Neural progenitor cell (in vitro differentiated cells): ENCODE data around the gene TAS2R4. TPM values are rescaled to one million over a fixed set of nuclear protein-coding genes. Genes with fewer than 3 reads are reported as not detected.
A peak's percentile ranks its signal among the peaks of the same experiment; 100 is the strongest.
"Not testable (repeated sequence)": the region's sequence is repeated elsewhere in the genome, so short reads cannot be mapped to it uniquely, and the experiment has no call there.

ENCODE experiments used
- DNase-seq: peaks from one replicate; pipeline ENCODE4 v3.0.0-alpha.2; 2016; ENCODE audit warnings: low spot score
- H2AFZ ChIP-seq: fragments of 200-600 bp; sonication (generic); replicated peaks from 2 replicates; pipeline ENCODE4 v1.6.1; 2016; ENCODE audit warnings: antibody characterized with exemption
- H3F3A ChIP-seq: fragments of 200-600 bp; sonication (generic); 2 replicates; pipeline ENCODE4 v1.6.1; 2016; ENCODE audit warnings: antibody characterized with exemption, low read depth
- H3K27ac ChIP-seq: fragments of 200-600 bp; sonication (generic); 2 replicates; pipeline ENCODE4 v1.5.1; 2016; ENCODE audit warnings: mild to moderate bottlenecking
- H3K27me3 ChIP-seq: fragments of 200-600 bp; sonication (generic); 2 replicates; pipeline ENCODE4 v1.6.1; 2016; ENCODE audit warnings: mild to moderate bottlenecking, moderate library complexity
- H3K36me3 ChIP-seq: fragments of 200-600 bp; sonication (generic); 2 replicates; pipeline ENCODE4 v1.5.1; 2016
- H3K4me1 ChIP-seq: fragments of 200-600 bp; sonication (generic); 2 replicates; pipeline ENCODE4 v1.6.1; 2016; ENCODE audit warnings: mixed run types
- H3K4me2 ChIP-seq: fragments of 200-600 bp; sonication (generic); 2 replicates; pipeline ENCODE4 v1.6.1; 2016
- H3K4me3 ChIP-seq: fragments of 200-600 bp; sonication (generic); 2 replicates; pipeline ENCODE4 v1.5.1; 2016
- H3K79me2 ChIP-seq: fragments of 200-600 bp; sonication (generic); 2 replicates; pipeline ENCODE4 v1.6.1; 2016; ENCODE audit warnings: low read depth
- H3K9ac ChIP-seq: fragments of 200-600 bp; sonication (generic); 2 replicates; pipeline ENCODE4 v1.6.1; 2016
- H3K9me3 ChIP-seq: fragments of 200-600 bp; sonication (generic); 2 replicates; pipeline ENCODE4 v1.5.1; 2016; ENCODE audit warnings: low read depth
- H4K20me1 ChIP-seq: fragments of 200-600 bp; sonication (generic); 2 replicates; pipeline ENCODE4 v1.6.1; 2016; ENCODE audit warnings: low read depth
- H3K27ac Mint-ChIP-seq: 3 replicates; pipeline ENCODE4 v1.8.0; 2021; ENCODE audit warnings: mixed read lengths
- H3K27me3 Mint-ChIP-seq: 2 replicates; pipeline ENCODE4 v1.8.0; 2022; ENCODE audit warnings: low read depth, mild to moderate bottlenecking, inconsistent platforms, moderate library complexity, mixed read lengths; ENCODE audit not compliant: insufficient read depth
- H3K36me3 Mint-ChIP-seq: 3 replicates; pipeline ENCODE4 v1.8.0; 2021; ENCODE audit warnings: mixed read lengths
- H3K4me1 Mint-ChIP-seq: 3 replicates; pipeline ENCODE4 v1.8.0; 2021; ENCODE audit warnings: mixed read lengths
- H3K4me3 Mint-ChIP-seq: 3 replicates; pipeline ENCODE4 v1.8.0; 2021; ENCODE audit warnings: mild to moderate bottlenecking, moderate library complexity, mixed read lengths
- H3K9me3 Mint-ChIP-seq: 3 replicates; pipeline ENCODE4 v1.8.0; 2020; ENCODE audit warnings: mixed read lengths
- EZH2 ChIP-seq: fragments of 200-600 bp; sonication (generic); IDR thresholded peaks from 2 replicates; pipeline ENCODE4 v1.6.1; 2017; ENCODE audit warnings: antibody characterized with exemption, mild to moderate bottlenecking, moderate library complexity
- EZH2phosphoT487 ChIP-seq: fragments of 200-600 bp; sonication (generic); IDR thresholded peaks from 2 replicates; pipeline ENCODE4 v1.6.1; 2017; ENCODE audit warnings: antibody characterized with exemption
- total RNA-seq: library from RNA; depleted of rRNA; stranded (reverse); fragments of >200 nt; gene quantifications from 2 replicates; pipeline ENCODE4 v1.2.3, GENCODE V29; 2015; ENCODE audit warnings: low replicate concordance
- TF ChIP-seq, protein P1 (sequence below): fragments of 200-600 bp; sonication (generic); IDR thresholded peaks from 2 replicates; pipeline ENCODE4 v1.5.1; 2017; ENCODE audit warnings: antibody characterized with exemption, mild to moderate bottlenecking

The TAS2R4 gene
- total RNA-seq, 1 donor from 2014 or later: 2.8 TPM

- Histone ChIP-seq H3K27me3 (no peaks in the 10 kb centered on the region), H3K9ac (no peak overlapping the region), H3K36me3 (peaks cover 83% of the 10 kb centered on the region), H3F3A (no peaks in the 10 kb centered on the region), H3K9me3 (peaks cover 21% of the 10 kb centered on the region), H3K4me1 (no peaks in the 10 kb centered on the region), H3K27ac (no peak overlapping the region), H3K4me3 (no peak overlapping the region), H2AFZ (no peak overlapping the region), H3K4me2 (no peak overlapping the region), H3K79me2 (no peaks in the 10 kb centered on the region), H4K20me1 (no peaks in the 10 kb centered on the region)
- TF ChIP-seq, protein P1, sequence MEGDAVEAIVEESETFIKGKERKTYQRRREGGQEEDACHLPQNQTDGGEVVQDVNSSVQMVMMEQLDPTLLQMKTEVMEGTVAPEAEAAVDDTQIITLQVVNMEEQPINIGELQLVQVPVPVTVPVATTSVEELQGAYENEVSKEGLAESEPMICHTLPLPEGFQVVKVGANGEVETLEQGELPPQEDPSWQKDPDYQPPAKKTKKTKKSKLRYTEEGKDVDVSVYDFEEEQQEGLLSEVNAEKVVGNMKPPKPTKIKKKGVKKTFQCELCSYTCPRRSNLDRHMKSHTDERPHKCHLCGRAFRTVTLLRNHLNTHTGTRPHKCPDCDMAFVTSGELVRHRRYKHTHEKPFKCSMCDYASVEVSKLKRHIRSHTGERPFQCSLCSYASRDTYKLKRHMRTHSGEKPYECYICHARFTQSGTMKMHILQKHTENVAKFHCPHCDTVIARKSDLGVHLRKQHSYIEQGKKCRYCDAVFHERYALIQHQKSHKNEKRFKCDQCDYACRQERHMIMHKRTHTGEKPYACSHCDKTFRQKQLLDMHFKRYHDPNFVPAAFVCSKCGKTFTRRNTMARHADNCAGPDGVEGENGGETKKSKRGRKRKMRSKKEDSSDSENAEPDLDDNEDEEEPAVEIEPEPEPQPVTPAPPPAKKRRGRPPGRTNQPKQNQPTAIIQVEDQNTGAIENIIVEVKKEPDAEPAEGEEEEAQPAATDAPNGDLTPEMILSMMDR: no peak
- TF ChIP-seq EZH2 (no peak), EZH2phosphoT487 (no peak)
- H3K9me3 Mint-ChIP-seq: peaks cover 34% of the 10 kb centered on the region
- H3K36me3 Mint-ChIP-seq: peaks cover 64% of the 10 kb centered on the region
- no peaks in the 10 kb centered on the region for H3K4me1 Mint-ChIP-seq
- no peak overlapping the region for H3K4me3 Mint-ChIP-seq
- no peak overlapping the region for H3K27ac Mint-ChIP-seq
- H3K27me3 Mint-ChIP-seq: no peaks in the 10 kb centered on the region
- no peak for DNase-seq
Observed at GRCh38 chr7:141748396-141748795, 28.1 kb upstream of the TAS2R4 start.

GRCh38 chr7:141751904-141752303 lies 24.6 kb upstream of the TAS2R4 start:
- peaks cover 72% of the 10 kb centered on the region for H3K36me3 Mint-ChIP-seq
- not testable (repeated sequence) for H3K79me2 ChIP-seq, H3F3A ChIP-seq, H2AFZ ChIP-seq, H3K27me3 ChIP-seq, H3K4me1 Mint-ChIP-seq, H3K27ac Mint-ChIP-seq, H4K20me1 ChIP-seq, H3K27ac ChIP-seq, H3K4me3 Mint-ChIP-seq, H3K4me1 ChIP-seq, H3K9ac ChIP-seq, H3K4me2 ChIP-seq, H3K4me3 ChIP-seq, H3K27me3 Mint-ChIP-seq
- peak; percentile 15 for DNase-seq
- peaks cover 37% of the 10 kb centered on the region for H3K9me3 Mint-ChIP-seq
- Histone ChIP-seq H3K9me3 (peaks cover 21% of the 10 kb centered on the region), H3K36me3 (peaks cover 53% of the 10 kb centered on the region)

DNA sequence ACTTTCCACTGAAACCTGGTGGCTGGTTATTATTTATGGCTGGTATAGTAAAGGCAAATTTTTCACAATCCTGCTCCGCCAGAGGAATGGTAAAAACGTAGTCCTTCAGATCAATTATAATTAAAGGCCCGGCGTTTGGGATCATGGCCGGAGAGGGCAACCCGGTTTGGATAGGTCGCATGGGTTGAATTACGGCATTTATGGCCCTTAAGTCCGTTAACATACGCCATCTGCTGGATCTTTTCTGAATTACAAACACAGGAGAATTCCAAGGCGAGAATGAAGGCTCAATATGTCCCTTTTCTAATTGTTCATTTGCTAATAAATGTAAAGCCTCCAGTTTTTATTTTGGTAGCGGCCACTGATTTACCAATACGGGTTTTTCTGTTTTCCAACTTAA lies 23.8 kb upstream of the TAS2R4 start:
- Mint-ChIP-seq H3K27ac (no peak overlapping the region), H3K9me3 (peaks cover 37% of the 10 kb centered on the region), H3K27me3 (no peaks in the 10 kb centered on the region), H3K4me1 (no peaks in the 10 kb centered on the region), H3K36me3 (peaks cover 75% of the 10 kb centered on the region), H3K4me3 (no peak overlapping the region)
- H3K9me3 ChIP-seq: peaks cover 21% of the 10 kb centered on the region
- H3K4me3 ChIP-seq: no peak overlapping the region
- H3K36me3 ChIP-seq: peaks cover 50% of the 10 kb centered on the region
- H4K20me1 ChIP-seq: no peaks in the 10 kb centered on the region
- H3K9ac ChIP-seq: no peak overlapping the region
- no peaks in the 10 kb centered on the region for H3K79me2 ChIP-seq
- TF ChIP-seq EZH2 (no peak), EZH2phosphoT487 (no peak)
- TF ChIP-seq, protein P1: peak; percentile 48
- H3K27me3 ChIP-seq: no peaks in the 10 kb centered on the region
- no peak overlapping the region for H3K27ac ChIP-seq
- no peak for DNase-seq
- no peak overlapping the region for H3K4me2 ChIP-seq
- H3K4me1 ChIP-seq: no peaks in the 10 kb centered on the region
- H2AFZ ChIP-seq: no peak overlapping the region
- no peaks in the 10 kb centered on the region for H3F3A ChIP-seq

DNA sequence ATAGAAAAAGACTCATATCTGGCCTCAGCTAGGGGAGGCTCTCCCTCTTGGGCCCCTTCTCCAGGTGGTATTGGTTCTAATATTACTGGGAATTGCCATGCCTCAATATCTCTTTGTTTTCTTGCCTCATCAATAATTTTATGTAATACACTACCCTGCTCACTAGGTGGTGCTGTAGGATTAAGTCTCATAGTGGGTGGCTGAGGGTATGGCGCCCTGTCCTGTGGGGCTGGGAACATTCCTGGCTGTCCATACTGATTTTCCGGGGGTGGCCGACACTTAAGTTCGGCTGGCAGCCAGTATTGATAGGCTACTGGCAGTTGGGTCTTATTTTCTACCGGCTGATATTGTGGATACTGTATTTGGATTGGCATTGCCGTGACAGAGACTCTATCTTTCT lies 21.5 kb upstream of the TAS2R4 start:
- no peaks in the 10 kb centered on the region for H3K27me3 ChIP-seq
- H3K9me3 ChIP-seq: peaks cover 18% of the 10 kb centered on the region
- DNase-seq: peak; percentile 61
- H3K9ac ChIP-seq: no peak overlapping the region
- Mint-ChIP-seq H3K27ac (no peak overlapping the region), H3K4me3 (no peak overlapping the region), H3K27me3 (no peaks in the 10 kb centered on the region), H3K9me3 (peaks cover 35% of the 10 kb centered on the region), H3K4me1 (no peaks in the 10 kb centered on the region), H3K36me3 (peaks cover 74% of the 10 kb centered on the region)
- H4K20me1 ChIP-seq: no peaks in the 10 kb centered on the region
- no peak overlapping the region for H3K27ac ChIP-seq
- H3K36me3 ChIP-seq: peaks cover 29% of the 10 kb centered on the region
- H2AFZ ChIP-seq: no peak overlapping the region
- H3K4me3 ChIP-seq: no peak overlapping the region
- TF ChIP-seq, protein P1: peak; percentile 60
- no peak for TF ChIP-seq EZH2phosphoT487
- no peak for TF ChIP-seq EZH2
- H3K4me2 ChIP-seq: no peak overlapping the region
- H3F3A ChIP-seq: no peaks in the 10 kb centered on the region
- no peaks in the 10 kb centered on the region for H3K79me2 ChIP-seq
- H3K4me1 ChIP-seq: no peaks in the 10 kb centered on the region
